Measurements from ENCODE around the gene PIBF1.

Gene PIBF1

DNA sequence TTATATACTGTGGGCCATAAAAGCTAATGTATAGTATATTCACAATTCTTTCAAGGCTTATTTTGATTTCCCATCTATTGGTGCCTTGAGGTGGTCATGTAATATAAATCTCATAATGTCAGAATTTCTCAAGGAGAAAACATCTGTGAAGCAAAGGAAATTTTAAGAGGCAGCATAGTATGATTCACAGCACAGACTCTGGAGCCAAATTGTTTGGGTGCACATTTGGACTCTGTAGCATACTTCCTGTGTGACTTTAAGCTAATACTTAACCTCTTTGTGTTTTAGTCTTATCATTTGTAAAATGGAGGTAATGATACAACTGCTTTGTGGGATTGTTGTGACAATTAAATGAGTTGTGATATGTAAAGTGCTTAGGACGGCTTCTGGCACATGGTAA, 67.6 kb downstream of the PIBF1 start:
- peak; percentile 35 for DNase-seq (ENCODE audit: low read depth)
- H3K4me3 ChIP-seq (replicated peaks; ENCODE audit: low read depth, low read length), result no peak overlapping the region

DNA sequence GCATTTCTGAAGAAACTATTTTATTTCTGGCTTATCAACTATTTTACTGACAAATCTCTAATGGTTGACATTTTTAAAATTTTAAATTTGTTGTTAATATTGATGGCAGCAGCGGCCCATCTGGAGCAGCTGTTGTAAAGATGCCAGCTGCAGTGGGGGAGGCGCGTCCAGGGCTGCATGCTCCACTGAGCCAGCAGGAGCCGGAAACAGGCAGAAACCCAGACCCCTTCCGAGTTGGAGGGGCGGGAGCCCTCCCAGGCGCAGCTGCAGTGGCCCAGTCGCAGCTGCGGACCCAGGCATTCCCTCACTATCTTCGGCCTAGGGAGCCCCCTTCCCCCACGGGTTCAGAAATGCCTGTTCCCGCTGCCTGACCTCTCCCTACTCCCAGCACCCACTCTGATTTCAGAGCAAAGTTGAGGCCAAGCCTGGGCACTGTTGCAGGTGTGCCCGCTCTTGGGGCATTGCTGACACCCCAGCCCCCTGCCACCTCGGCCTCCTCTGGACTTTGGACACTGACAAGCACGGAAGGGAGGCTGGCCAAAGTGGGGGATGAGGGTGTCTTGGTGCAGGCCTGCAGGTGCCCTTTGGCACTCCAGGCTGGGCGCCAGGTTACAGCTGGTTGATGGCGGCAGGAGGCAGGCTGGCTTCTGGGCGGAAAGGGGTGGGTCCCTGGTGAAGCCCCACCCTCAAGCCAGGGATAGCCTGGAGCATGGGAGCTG, 69.2 kb downstream of the PIBF1 start:
- TF ChIP-seq, protein P1, sequence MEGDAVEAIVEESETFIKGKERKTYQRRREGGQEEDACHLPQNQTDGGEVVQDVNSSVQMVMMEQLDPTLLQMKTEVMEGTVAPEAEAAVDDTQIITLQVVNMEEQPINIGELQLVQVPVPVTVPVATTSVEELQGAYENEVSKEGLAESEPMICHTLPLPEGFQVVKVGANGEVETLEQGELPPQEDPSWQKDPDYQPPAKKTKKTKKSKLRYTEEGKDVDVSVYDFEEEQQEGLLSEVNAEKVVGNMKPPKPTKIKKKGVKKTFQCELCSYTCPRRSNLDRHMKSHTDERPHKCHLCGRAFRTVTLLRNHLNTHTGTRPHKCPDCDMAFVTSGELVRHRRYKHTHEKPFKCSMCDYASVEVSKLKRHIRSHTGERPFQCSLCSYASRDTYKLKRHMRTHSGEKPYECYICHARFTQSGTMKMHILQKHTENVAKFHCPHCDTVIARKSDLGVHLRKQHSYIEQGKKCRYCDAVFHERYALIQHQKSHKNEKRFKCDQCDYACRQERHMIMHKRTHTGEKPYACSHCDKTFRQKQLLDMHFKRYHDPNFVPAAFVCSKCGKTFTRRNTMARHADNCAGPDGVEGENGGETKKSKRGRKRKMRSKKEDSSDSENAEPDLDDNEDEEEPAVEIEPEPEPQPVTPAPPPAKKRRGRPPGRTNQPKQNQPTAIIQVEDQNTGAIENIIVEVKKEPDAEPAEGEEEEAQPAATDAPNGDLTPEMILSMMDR (IDR thresholded peaks at IDR 0.05; ENCODE audit: low read length, missing control alignments), result no peak
- H3K4me3 ChIP-seq (replicated peaks; ENCODE audit: low read depth, low read length), result no peak overlapping the region
- DNase-seq (ENCODE audit: low read depth), result no peak

More for the DNA sequence above, 67.6 kb downstream of the PIBF1 start:
- TF ChIP-seq, protein P1 (IDR thresholded peaks at IDR 0.05; ENCODE audit: low read length, missing control alignments), result no peak

DNA sequence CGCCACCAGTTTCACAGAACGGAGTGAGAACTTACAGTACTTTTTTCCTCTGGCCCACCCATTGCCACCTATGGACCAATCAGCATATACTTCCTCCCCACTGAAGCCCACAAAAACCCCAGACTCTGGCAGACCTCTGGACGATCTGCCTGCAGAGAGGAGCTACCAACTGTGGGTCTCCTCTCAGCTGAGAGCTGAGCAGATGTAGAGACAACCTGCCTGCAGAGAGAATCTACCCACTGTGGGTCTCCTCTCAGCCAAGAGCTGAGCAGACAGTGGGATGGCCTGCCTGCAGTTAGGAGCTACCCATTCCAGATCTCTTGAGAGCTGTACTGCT, 69.7 kb downstream of the PIBF1 start:
- no peak for DNase-seq (ENCODE audit: low read depth)
- TF ChIP-seq, protein P1 (IDR thresholded peaks at IDR 0.05; ENCODE audit: low read length, missing control alignments), result no peak
- no peak overlapping the region for H3K4me3 ChIP-seq (replicated peaks; ENCODE audit: low read depth, low read length)

- TF ChIP-seq, protein P1 (IDR thresholded peaks at IDR 0.05; ENCODE audit: low read length, missing control alignments), result no peak
- DNase-seq (ENCODE audit: low read depth), result no peak
- no peak overlapping the region for H3K4me3 ChIP-seq (replicated peaks; ENCODE audit: low read depth, low read length)
These were observed 70.3 kb downstream of the PIBF1 start for GRCh38 chr13:72852207-72852606.

DNA sequence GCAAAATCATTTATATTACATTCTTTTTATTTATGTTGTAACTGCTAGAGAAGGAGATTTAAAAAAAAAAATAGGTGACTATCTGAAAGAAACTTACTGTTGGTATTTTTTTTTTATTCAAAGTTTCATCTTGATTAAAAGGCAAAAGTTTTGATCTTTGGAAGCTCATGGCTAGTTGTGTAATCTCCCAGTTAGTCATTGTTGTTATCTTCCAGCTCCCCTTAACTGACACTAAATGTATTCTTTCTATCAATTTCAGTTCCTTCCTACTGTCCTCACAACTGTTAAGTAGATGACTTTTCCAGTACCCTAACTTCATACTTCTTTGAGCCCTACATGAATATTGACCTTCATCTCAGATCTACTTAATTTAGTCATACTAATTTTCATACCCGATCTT, 71.1 kb downstream of the PIBF1 start:
- TF ChIP-seq, protein P1 (IDR thresholded peaks at IDR 0.05; ENCODE audit: low read length, missing control alignments), result no peak
- DNase-seq (ENCODE audit: low read depth), result peak; percentile 22
- H3K4me3 ChIP-seq (replicated peaks; ENCODE audit: low read depth, low read length), result no peak overlapping the region

DNA sequence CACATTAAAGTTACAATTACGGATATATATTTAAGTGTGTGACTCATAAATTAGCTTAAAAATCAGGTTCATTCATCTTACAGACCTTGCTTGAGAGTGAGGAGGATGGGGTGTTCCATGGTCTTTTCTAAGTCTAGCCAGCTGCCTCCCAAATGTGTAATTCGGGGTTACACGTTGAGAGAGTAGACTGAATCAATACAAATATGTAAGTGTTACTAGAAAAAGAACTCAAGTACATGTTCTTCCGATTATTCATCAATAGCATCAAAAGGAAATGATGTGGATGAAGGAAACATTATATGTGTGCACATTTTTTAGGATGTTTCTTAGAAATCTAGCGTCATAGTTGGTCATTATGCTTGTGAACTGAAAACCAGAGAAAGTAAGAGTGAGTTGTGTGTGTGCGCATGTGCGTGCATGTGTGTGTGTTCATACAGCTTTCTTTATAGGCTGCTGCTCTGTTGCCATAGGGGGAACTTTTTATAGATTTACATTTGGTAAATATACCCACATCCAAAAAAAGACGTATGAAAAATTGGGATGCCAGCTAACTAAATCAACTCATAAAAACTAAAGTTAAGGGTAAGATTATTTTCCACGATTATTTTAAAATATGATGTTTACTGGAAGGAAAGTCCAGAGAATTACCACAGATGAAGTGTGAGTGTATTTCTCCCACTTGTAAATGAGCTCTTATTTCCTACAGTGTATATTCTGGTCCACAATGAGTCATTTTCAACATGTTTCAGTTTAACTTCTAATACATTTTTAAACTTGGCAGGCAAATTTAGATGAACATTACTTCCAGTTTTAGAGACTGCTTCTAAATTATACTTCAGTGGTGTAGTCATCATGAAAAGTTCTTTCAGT, 82.4 kb downstream of the PIBF1 start:
- no peak overlapping the region for H3K4me3 ChIP-seq (replicated peaks; ENCODE audit: low read depth, low read length)
- DNase-seq (ENCODE audit: low read depth), result no peak
- TF ChIP-seq, protein P1 (IDR thresholded peaks at IDR 0.05; ENCODE audit: low read length, missing control alignments), result no peak

Data from fibroblast of pulmonary artery (primary cell).